ENCODE data around the gene LAIR1.

LAIR1 gene

GRCh38 chr19:54339646-54340358 is 24.9 kb downstream of the LAIR1 start:
- H3K79me2 ChIP-seq (ENCODE audit: low read length): no peaks in the 10 kb centered on the region
- no peak for DNase-seq
- no peak overlapping the region for H3K9ac ChIP-seq (ENCODE audit: low read length)
- H3K27ac ChIP-seq (ENCODE audit: low read length): no peak overlapping the region
- no peaks in the 10 kb centered on the region for H3F3A ChIP-seq (ENCODE audit: insufficient read depth, low read length)
- TF ChIP-seq EZH2phosphoT487 (IDR thresholded peaks at IDR 0.05; ENCODE audit: low read length) (no peak), EZH2 (optimal IDR thresholded peaks at IDR 0.05; ENCODE audit: low read depth, low read length) (no peak)
- TF ChIP-seq, protein P1, sequence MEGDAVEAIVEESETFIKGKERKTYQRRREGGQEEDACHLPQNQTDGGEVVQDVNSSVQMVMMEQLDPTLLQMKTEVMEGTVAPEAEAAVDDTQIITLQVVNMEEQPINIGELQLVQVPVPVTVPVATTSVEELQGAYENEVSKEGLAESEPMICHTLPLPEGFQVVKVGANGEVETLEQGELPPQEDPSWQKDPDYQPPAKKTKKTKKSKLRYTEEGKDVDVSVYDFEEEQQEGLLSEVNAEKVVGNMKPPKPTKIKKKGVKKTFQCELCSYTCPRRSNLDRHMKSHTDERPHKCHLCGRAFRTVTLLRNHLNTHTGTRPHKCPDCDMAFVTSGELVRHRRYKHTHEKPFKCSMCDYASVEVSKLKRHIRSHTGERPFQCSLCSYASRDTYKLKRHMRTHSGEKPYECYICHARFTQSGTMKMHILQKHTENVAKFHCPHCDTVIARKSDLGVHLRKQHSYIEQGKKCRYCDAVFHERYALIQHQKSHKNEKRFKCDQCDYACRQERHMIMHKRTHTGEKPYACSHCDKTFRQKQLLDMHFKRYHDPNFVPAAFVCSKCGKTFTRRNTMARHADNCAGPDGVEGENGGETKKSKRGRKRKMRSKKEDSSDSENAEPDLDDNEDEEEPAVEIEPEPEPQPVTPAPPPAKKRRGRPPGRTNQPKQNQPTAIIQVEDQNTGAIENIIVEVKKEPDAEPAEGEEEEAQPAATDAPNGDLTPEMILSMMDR (IDR thresholded peaks at IDR 0.05; ENCODE audit: low read length): no peak
- no peaks in the 10 kb centered on the region for H3K4me1 ChIP-seq (ENCODE audit: low read length)
- no peak overlapping the region for H3K4me3 ChIP-seq (ENCODE audit: low read length)
- no peak overlapping the region for H2AFZ ChIP-seq (ENCODE audit: low read length)
- peaks cover 53% of the 10 kb centered on the region for H3K27me3 ChIP-seq (replicated peaks; ENCODE audit: insufficient read depth, low read length)
- H3K9me2 ChIP-seq (replicated peaks; ENCODE audit: insufficient read depth, low read length): no peaks in the 10 kb centered on the region
- H3K36me3 ChIP-seq (replicated peaks; ENCODE audit: insufficient read depth, low read length): no peaks in the 10 kb centered on the region
- no peaks in the 10 kb centered on the region for H3K9me3 ChIP-seq (replicated peaks; ENCODE audit: insufficient read depth, low read length)
- no peaks in the 10 kb centered on the region for H4K20me1 ChIP-seq (ENCODE audit: insufficient read depth, low read length)
- H3K4me2 ChIP-seq (ENCODE audit: low read depth, low read length): no peak overlapping the region

DNA sequence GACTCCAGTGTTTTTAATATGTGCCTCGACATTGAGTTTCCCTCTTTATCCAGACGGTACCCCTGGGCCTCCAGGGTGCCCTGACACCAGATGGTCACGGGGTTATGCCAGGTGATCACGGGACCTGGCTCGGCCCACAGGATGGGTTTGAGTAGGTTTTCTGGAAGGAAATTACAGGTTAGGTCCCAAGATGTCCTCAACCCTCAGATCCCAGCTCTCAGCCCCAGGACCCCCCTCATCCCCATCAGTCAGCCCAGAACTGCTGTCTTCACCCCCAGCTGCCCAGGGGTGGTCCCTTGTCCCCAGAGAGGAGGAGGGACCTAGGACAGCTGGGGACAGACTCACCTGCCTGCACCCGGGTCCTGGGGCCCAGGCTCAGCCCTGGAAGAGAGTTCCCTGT is 26.2 kb downstream of the LAIR1 start:
- no peaks in the 10 kb centered on the region for H4K20me1 ChIP-seq (ENCODE audit: insufficient read depth, low read length)
- H3K9me2 ChIP-seq (replicated peaks; ENCODE audit: insufficient read depth, low read length): no peaks in the 10 kb centered on the region
- no peak overlapping the region for H3K4me2 ChIP-seq (ENCODE audit: low read depth, low read length)
- H3K27me3 ChIP-seq (replicated peaks; ENCODE audit: insufficient read depth, low read length): peaks cover 45% of the 10 kb centered on the region
- no peak for DNase-seq
- H3K27ac ChIP-seq (ENCODE audit: low read length): no peak overlapping the region
- TF ChIP-seq EZH2 (optimal IDR thresholded peaks at IDR 0.05; ENCODE audit: low read depth, low read length): no peak
- H3K4me1 ChIP-seq (ENCODE audit: low read length): no peaks in the 10 kb centered on the region
- no peak overlapping the region for H2AFZ ChIP-seq (ENCODE audit: low read length)
- no peak overlapping the region for H3K9ac ChIP-seq (ENCODE audit: low read length)
- no peaks in the 10 kb centered on the region for H3F3A ChIP-seq (ENCODE audit: insufficient read depth, low read length)
- no peaks in the 10 kb centered on the region for H3K9me3 ChIP-seq (replicated peaks; ENCODE audit: insufficient read depth, low read length)
- no peaks in the 10 kb centered on the region for H3K36me3 ChIP-seq (replicated peaks; ENCODE audit: insufficient read depth, low read length)
- no peak overlapping the region for H3K4me3 ChIP-seq (ENCODE audit: low read length)
- no peaks in the 10 kb centered on the region for H3K79me2 ChIP-seq (ENCODE audit: low read length)

DNA sequence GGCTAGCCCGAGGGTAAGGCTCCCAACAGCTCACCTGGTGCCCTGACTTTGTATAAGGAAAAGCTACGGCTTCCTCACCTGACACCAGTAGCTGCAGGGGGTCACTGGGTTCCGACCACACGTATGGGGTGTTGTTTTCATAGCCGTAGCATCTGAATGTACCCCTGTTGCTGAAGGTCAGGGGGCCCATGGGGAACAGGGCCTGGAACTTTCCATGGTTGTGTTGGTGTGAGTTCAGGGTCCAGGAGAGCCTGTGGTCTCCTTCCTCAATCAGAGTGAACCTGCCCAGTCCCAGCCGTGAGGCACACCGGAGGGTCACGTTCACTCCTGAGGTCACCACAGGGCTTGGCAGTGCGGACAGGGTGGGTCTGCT is 26.9 kb downstream of the LAIR1 start:
- Histone ChIP-seq H3K27ac (ENCODE audit: low read length) (no peak overlapping the region), H3K9ac (ENCODE audit: low read length) (no peak overlapping the region), H3K4me2 (ENCODE audit: low read depth, low read length) (no peak overlapping the region), H3K36me3 (replicated peaks; ENCODE audit: insufficient read depth, low read length) (no peaks in the 10 kb centered on the region), H3K9me3 (replicated peaks; ENCODE audit: insufficient read depth, low read length) (no peaks in the 10 kb centered on the region), H4K20me1 (ENCODE audit: insufficient read depth, low read length) (no peaks in the 10 kb centered on the region), H3F3A (ENCODE audit: insufficient read depth, low read length) (no peaks in the 10 kb centered on the region), H3K4me1 (ENCODE audit: low read length) (no peaks in the 10 kb centered on the region), H3K9me2 (replicated peaks; ENCODE audit: insufficient read depth, low read length) (no peaks in the 10 kb centered on the region), H2AFZ (ENCODE audit: low read length) (no peak overlapping the region), H3K79me2 (ENCODE audit: low read length) (no peaks in the 10 kb centered on the region), H3K4me3 (ENCODE audit: low read length) (no peak overlapping the region), H3K27me3 (replicated peaks; ENCODE audit: insufficient read depth, low read length) (peaks cover 45% of the 10 kb centered on the region)
- no peak for TF ChIP-seq EZH2 (optimal IDR thresholded peaks at IDR 0.05; ENCODE audit: low read depth, low read length)
- TF ChIP-seq, protein P1 (IDR thresholded peaks at IDR 0.05; ENCODE audit: low read length): no peak
- no peak for TF ChIP-seq EZH2phosphoT487 (IDR thresholded peaks at IDR 0.05; ENCODE audit: low read length)
- no peak for DNase-seq
